Activated T-cell treated with anti-CD3 and anti-CD28 coated beads for 24 hours (primary cell): ENCODE measurements around the gene FZD8.

Experiments
- DNase-seq: peaks from one replicate; pipeline ENCODE4 v3.0.0-alpha.2; 2020; ENCODE audit warnings: low read depth

Gene FZD8

DNA sequence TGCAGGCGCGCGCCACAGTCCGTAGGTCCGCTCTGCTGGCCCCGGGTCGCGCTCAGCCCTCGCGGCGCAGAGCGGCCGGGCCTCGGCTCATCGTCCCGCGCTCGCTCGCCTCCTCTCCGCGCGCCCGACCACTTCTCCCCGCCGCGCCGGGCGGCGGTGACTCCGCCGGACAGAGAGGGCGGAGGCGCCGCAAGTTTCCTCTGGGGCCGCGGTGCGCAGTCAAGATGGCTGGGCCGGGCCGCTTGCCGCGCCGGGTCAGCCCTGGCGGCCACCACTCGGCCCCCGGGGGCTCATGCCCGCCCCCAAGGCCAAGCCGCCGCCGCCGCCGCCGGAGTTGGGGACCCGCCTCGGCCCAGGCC lies 441 bp downstream of the FZD8 start:
- DNase-seq = no peak

- peak; percentile 22 for DNase-seq
These were observed 983 bp downstream of the FZD8 start for GRCh38 chr10:35640951-35641675.

GRCh38 chr10:35640474-35640873 lies 1.6 kb downstream of the FZD8 start:
- DNase-seq = no peak

DNA sequence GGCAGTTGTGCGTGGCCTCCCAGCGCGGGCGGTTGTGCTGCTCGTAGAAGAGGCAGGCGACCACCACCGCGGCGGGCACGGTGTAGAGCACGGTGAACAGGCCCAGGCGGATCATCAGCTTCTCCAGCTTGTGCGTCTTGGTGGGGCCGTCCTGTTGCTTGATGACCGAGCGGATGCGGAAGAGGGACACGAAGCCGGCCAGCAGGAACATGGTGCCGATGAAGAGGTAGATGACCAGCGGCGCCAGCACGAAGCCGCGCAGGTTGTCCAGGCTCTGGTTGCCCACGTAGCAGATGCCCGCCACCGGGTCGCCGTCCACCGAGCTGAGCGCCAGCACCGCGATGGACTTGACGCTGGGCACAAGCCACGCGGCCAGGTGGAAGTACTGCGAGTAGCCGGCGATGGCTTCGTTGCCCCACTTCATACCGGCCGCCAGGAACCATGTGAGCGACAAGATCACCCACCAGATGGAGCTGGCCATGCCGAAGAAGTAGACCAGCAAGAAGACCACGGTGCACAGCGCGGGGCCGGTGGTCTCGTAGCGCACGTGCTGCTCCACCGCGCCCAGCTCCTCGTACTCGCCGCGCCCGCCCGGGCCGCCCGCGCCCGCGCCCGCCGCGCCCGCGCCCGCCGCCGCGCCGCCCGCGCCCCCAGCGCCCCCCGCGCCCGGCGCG lies 2.2 kb downstream of the FZD8 start:
- DNase-seq = no peak

DNA sequence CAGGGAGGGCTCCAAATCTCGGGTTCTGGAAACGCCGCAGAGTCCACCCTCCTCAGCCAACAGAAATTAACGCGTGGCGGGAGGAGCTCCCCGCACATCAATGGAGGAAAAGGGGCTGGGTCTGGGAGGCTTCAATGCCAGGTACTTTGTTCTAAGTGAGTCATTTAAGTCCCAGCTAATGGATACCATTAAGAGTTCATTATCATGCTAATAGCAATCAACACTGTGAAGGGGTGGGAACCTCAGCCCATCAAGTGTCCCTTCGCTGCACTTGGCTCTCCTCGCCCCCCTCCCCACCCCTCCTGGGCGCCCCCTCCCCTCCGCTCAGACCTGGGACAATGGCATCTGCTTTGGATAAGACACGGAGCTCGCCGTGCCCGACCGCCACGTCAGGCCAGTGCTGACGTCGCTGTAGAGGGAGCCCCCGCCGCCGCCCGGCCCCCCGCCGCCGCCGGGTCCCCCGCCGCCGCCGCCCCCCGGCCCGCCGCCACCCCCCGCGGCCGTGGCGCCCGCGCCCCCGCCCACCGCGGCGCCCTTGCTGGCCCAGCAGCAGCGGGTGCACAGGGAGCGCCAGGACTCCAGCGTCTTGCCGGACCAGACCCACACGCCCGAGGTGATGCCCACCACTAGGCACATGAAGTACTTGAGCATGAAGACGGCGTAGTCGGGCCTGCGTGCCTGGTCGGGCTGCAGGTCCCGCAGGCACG lies 2.9 kb downstream of the FZD8 start:
- no peak for DNase-seq

- no peak for DNase-seq
These were observed 4.0 kb downstream of the FZD8 start for GRCh38 chr10:35638101-35638500.

DNA sequence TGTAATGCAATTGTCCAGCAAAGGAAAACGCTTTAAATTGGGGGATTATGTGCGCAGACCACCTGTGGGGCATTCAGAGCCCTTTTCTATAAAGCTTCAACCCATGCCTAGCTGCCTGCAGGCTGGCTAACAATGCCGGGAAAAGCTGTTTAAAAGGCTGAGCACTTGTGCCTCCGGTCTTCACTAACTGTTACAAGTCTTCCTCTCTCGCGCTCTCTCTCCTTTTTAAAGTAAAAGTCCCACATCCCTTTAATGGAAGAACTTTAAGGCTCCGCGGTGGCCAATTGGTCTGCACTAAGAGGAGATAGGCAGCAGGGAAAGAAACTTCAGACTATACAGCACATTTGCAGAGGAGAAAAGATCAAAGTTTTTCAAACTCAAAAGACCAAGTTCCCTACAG lies 4.6 kb downstream of the FZD8 start:
- no peak for DNase-seq

DNA sequence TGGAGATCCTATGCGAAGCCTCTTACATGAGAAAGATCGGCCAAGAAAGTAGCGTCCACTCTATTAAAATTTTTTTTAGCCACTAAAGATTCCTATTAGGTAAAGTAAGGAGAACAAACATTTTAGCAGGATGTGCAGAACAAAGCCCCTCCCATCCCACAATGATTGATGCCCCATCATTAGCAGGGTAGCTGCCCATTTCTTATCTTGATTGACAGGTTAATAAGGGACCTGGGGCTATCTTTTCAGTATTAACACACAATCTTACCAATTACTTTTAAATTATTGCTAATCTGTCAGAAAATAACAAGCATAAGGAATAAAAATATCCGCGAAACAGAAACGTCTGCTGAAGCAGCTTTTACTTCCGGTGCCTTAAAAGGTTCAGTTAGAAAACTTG lies 5.1 kb downstream of the FZD8 start:
- no peak for DNase-seq

GRCh38 chr10:35635576-35635975 lies 6.5 kb downstream of the FZD8 start:
- DNase-seq = peak; percentile 30

GRCh38 chr10:35633006-35633980 lies 8.8 kb downstream of the FZD8 start:
- no peak for DNase-seq

DNA sequence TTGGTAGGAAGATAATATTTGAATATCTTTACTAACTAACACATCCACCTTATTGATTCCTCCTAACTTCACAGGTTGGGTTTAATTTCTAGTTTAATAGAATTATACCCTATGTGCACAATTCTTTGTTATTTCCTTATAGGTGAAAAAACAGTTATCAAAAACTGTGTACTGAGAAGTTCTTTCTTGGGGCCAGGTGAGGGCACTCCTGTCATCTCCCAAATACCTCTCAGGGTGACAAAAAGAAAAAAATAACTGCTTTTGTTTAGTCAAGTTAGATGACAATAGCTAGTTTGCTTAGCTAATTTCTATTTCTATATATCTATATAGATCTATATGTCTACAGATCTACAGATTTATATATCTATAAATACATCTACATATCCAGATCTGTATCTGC lies 10.1 kb downstream of the FZD8 start:
- DNase-seq = no peak

DNA sequence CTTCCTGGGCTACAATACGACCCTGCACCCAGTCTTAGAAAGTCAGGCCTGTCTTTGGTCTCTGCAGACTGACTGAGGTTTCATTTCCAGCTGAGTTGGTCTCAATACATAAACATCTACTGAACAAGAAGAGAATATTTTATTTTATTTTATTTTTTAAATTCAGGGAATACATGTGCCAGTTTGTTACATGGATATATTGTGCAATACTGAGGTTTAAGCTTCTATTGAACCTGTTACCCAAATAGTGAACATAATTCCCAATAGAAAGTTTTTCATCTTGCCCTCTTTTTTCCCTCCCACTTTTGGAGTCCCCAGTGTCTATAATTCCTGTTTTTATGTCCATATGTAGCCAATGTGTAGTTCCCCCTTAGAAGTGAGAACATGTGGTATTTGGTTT lies 10.7 kb downstream of the FZD8 start:
- DNase-seq = no peak

- no peak for DNase-seq
These were observed 15.1 kb downstream of the FZD8 start for GRCh38 chr10:35626971-35627507.

DNA sequence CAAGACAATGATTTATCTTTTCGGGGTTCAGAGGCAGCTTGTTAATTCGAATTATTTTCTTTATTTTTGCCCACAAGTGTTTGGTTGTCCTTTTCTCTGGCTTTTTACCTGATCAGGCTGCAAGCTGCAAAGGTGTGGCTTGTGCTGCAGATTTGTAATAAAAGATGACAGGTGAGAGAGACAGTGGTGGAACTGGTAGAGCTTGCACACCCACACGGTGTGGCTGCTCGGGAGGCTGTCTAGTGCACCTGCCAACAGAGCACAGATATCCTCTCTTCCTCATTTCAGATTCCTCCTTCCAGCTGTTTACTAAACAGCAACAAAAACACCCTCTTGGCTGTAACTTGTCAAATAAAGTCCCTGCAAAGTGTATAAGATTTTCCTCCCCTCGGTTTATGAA lies 27.8 kb downstream of the FZD8 start:
- DNase-seq = no peak

DNA sequence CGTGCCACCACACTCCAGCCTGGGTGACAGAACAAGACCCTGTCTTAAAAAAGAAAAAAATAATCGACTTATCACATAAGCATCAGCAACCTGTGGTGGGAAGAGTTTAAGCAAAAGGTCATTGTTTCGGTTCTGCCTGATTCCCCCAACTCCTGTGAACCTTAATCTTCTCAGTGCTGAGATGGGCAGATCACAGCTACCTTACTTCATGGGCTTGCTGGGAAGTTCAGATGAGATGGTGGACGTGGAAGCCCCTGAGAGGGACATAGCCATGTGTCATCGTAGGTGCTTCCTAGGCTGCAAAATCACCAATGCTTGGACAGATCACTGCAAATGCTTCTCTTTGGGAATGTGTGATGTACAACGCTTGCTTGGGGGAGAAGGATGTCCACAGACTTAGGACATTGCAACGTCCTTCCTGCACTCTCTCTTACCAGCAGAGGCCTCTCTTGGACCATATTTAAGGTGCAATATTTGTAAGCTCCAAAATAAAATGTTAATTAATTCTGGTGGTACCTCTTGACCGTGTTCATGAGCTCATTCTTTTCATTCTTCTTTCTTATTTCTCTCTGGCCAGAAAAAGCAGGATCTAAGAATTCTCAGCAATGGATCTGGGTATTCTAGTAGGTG lies 28.4 kb downstream of the FZD8 start:
- DNase-seq = no peak

GRCh38 chr10:35613107-35613440 lies 29.0 kb downstream of the FZD8 start:
- no peak for DNase-seq

DNA sequence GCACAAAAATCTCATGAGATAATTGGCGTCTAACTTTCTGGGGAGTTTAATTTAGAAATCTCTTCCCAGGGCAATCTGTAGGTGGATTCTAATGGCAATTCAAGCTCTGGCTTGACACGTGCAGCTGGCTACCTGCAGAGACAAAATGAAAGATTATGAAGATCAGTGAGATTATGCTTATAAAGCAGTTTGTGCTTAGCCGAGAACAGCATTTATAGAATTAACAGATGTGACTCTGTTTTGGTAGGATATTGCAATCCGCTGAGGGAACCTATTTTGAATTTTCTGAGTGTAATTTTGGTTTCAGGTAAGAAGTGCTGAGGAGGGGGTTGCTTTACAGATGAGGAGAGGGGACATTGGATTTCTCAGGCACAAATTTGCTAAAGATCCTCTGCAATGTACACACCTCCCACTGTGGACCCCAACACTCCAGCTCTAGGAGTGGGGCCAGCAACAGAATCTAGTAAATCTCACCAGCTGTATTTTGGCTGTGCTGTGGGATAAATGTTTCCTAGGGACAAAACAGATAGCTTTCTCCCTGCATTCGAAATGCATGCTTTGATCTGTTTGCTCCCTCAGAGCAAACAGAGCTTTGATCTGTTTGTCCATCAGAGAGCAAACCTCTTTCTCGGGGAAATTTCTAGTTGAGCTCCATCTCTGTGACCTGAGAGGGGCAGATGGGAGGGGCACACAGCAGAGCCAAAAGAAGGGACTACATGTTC lies 29.6 kb downstream of the FZD8 start:
- DNase-seq = no peak

- DNase-seq = no peak
These were observed 30.3 kb downstream of the FZD8 start for GRCh38 chr10:35611750-35612149.

GRCh38 chr10:35608328-35608672 lies 33.8 kb downstream of the FZD8 start:
- DNase-seq = no peak

GRCh38 chr10:35607475-35608327 lies 34.4 kb downstream of the FZD8 start:
- DNase-seq = no peak
